WTC11 (cell line): ENCODE measurements around the gene VIPR2. TPM values are rescaled to one million over a fixed set of nuclear protein-coding genes. Genes with fewer than 3 reads are reported as not detected.

Experiments
- ATAC-seq: fragments of 200-7000 bp; cut with Tn5 transposase; 2 replicates; pipeline ENCODE4 v1.10.0; 2021; ENCODE audit warnings: mild to moderate bottlenecking, moderate library complexity
- CTCF ChIA-PET: fragments of 300-600 bp; sonication (Branson Sonifier 250); formaldehyde crosslinking; loops from one replicate; lab custom pipeline; 2021; ENCODE audit warnings: antibody characterized with exemption; lab: Charles Lee
- POLR2A ChIA-PET: fragments of 350-600 bp; sonication (Branson Sonifier 250); formaldehyde crosslinking; loops from one replicate; lab custom pipeline; 2021; ENCODE audit warnings: antibody characterized with exemption; lab: Charles Lee
- DNase-seq: peaks from one replicate; pipeline ENCODE4 v3.0.0; 2021; ENCODE audit warnings: low spot score
- H3K27ac Mint-ChIP-seq: 2 replicates; pipeline ENCODE4 v1.8.0; 2021; ENCODE audit warnings: mixed read lengths
- H3K27me3 Mint-ChIP-seq: 2 replicates; pipeline ENCODE4 v1.8.0; 2021; ENCODE audit warnings: low read depth, mild to moderate bottlenecking, moderate library complexity, mixed read lengths
- H3K36me3 Mint-ChIP-seq: 2 replicates; pipeline ENCODE4 v1.8.0; 2021; ENCODE audit warnings: mixed read lengths
- H3K4me1 Mint-ChIP-seq: 2 replicates; pipeline ENCODE4 v1.8.0; 2022; ENCODE audit warnings: mixed read lengths
- H3K4me3 Mint-ChIP-seq: 2 replicates; pipeline ENCODE4 v1.8.0; 2021; ENCODE audit warnings: mild to moderate bottlenecking, moderate library complexity, mixed read lengths
- H3K9me3 Mint-ChIP-seq: 2 replicates; pipeline ENCODE4 v1.8.0; 2021; ENCODE audit warnings: mixed read lengths
- AFF4 ChIP-seq: sonication (generic); formaldehyde crosslinking; IDR thresholded peaks from 2 replicates; pipeline ENCODE4 v1.8.1; 2023; ENCODE audit warnings: mild to moderate bottlenecking, missing genetic modification reagents, borderline replicate concordance
- ATF1 ChIP-seq: sonication (generic); formaldehyde crosslinking; IDR thresholded peaks from 2 replicates; pipeline ENCODE4 v1.8.1; 2023; ENCODE audit warnings: mild to moderate bottlenecking, moderate library complexity, missing genetic modification reagents
- ATF3 ChIP-seq: sonication (generic); formaldehyde crosslinking; conservative IDR thresholded peaks from 2 replicates; pipeline ENCODE4 v1.8.1; 2022; ENCODE audit warnings: mild to moderate bottlenecking, missing genetic modification reagents
- CBFB ChIP-seq: sonication (generic); formaldehyde crosslinking; IDR thresholded peaks from 2 replicates; pipeline ENCODE4 v1.8.1; 2022; ENCODE audit warnings: mild to moderate bottlenecking, low read depth, missing genetic modification reagents
- CTCF ChIP-seq: fragments of 200-600 bp; IDR thresholded peaks from 2 replicates; pipeline ENCODE4 v1.8.0; 2022; ENCODE audit warnings: antibody characterized with exemption
- E2F4 ChIP-seq: sonication (generic); formaldehyde crosslinking; IDR thresholded peaks from 2 replicates; pipeline ENCODE4 v1.8.1; 2022; ENCODE audit warnings: low read depth, mild to moderate bottlenecking, moderate library complexity, missing genetic modification reagents, borderline replicate concordance
- ESRRA ChIP-seq: sonication (generic); formaldehyde crosslinking; IDR thresholded peaks from 2 replicates; pipeline ENCODE4 v1.8.1; 2022; ENCODE audit warnings: mild to moderate bottlenecking, missing genetic modification reagents, borderline replicate concordance
- GABPB1 ChIP-seq: sonication (generic); formaldehyde crosslinking; IDR thresholded peaks from 2 replicates; pipeline ENCODE4 v1.8.1; 2023; ENCODE audit warnings: mild to moderate bottlenecking, missing genetic modification reagents
- KAT7 ChIP-seq: sonication (generic); formaldehyde crosslinking; IDR thresholded peaks from 2 replicates; pipeline ENCODE4 v1.8.1; 2023; ENCODE audit warnings: missing genetic modification reagents, mild to moderate bottlenecking, borderline replicate concordance
- MAX ChIP-seq: sonication (generic); formaldehyde crosslinking; IDR thresholded peaks from 2 replicates; pipeline ENCODE4 v1.8.0; 2022; ENCODE audit warnings: mild to moderate bottlenecking, missing genetic modification reagents
- MYBL2 ChIP-seq: sonication (generic); formaldehyde crosslinking; IDR thresholded peaks from 2 replicates; pipeline ENCODE4 v1.8.1; 2023; ENCODE audit warnings: mild to moderate bottlenecking, moderate library complexity, missing genetic modification reagents
- NFYB ChIP-seq: sonication (generic); formaldehyde crosslinking; conservative IDR thresholded peaks from 2 replicates; pipeline ENCODE4 v1.8.0; 2022; ENCODE audit warnings: low read depth, missing genetic modification reagents
- PRDM15 ChIP-seq: sonication (generic); formaldehyde crosslinking; IDR thresholded peaks from 2 replicates; pipeline ENCODE4 v1.8.0; 2022; ENCODE audit warnings: missing genetic modification reagents
- RORB ChIP-seq: fragments of 250-450 bp; sonication (Bioruptor Pico); IDR thresholded peaks from 2 replicates; pipeline ENCODE4 v1.9.0; 2021; ENCODE audit warnings: mild to moderate bottlenecking
- STAT6 ChIP-seq: sonication (generic); formaldehyde crosslinking; conservative IDR thresholded peaks from 2 replicates; pipeline ENCODE4 v1.8.1; 2023; ENCODE audit warnings: mild to moderate bottlenecking, low read depth, missing genetic modification reagents, moderate library complexity
- TEAD4 ChIP-seq: sonication (generic); formaldehyde crosslinking; IDR thresholded peaks from 2 replicates; pipeline ENCODE4 v1.8.0; 2022; ENCODE audit warnings: mild to moderate bottlenecking, missing genetic modification reagents
- ZNF263 ChIP-seq: sonication (generic); formaldehyde crosslinking; IDR thresholded peaks from 2 replicates; pipeline ENCODE4 v1.8.1; 2022; ENCODE audit warnings: low read depth, mild to moderate bottlenecking, moderate library complexity, missing genetic modification reagents
- ZNF281 ChIP-seq: sonication (generic); formaldehyde crosslinking; IDR thresholded peaks from 2 replicates; pipeline ENCODE4 v1.8.0; 2023; ENCODE audit warnings: mild to moderate bottlenecking, missing genetic modification reagents
- ZNF416 ChIP-seq: fragments of 250-450 bp; sonication (Bioruptor Pico); IDR thresholded peaks from 2 replicates; pipeline ENCODE4 v1.9.0; 2021; ENCODE audit warnings: mild to moderate bottlenecking, inconsistent platforms
- total RNA-seq: library from RNA; stranded (reverse); gene quantifications from 3 replicates; pipeline ENCODE4 v1.2.3, GENCODE V29; 2021

VIPR2 gene
- total RNA-seq, 1 experiment from 2014 or later, result 7.5 TPM

GRCh38 chr7:159130199-159130775, 14.4 kb downstream of the VIPR2 start (continued):
- TF ChIP-seq E2F4 (CRISPR knock-in tag) (no peak), ZNF281 (CRISPR knock-in tag) (no peak), RORB (CRISPR knock-in tag) (no peak)

- Mint-ChIP-seq H3K27ac (no peak overlapping the region), H3K4me3 (no peak overlapping the region), H3K36me3 (no peaks in the 10 kb centered on the region), H3K9me3 (peaks cover 3% of the 10 kb centered on the region), H3K4me1 (peaks cover 15% of the 10 kb centered on the region), H3K27me3 (no peaks in the 10 kb centered on the region)
- ATAC-seq, result no peak
- no peak for DNase-seq
- CTCF ChIA-PET, result interaction anchor here (1.5 kb wide), 1 partner anchor 152 kb away, joined by 4 read pairs; no protein-coding TSS in a partner anchor
- POLR2A ChIA-PET, result no interaction called here
- no peak for TF ChIP-seq ATF3 (CRISPR knock-in tag)
- no peak for TF ChIP-seq CBFB (CRISPR knock-in tag)
- no peak for TF ChIP-seq CTCF
- TF ChIP-seq ZNF263, result no peak
- TF ChIP-seq STAT6 (CRISPR knock-in tag), result no peak
- TF ChIP-seq NFYB (CRISPR knock-in tag), result no peak
- no peak for TF ChIP-seq ZNF416 (CRISPR knock-in tag)
- no peak for TF ChIP-seq KAT7 (CRISPR knock-in tag)
- TF ChIP-seq RORB (CRISPR knock-in tag), result no peak
- no peak for TF ChIP-seq GABPB1 (CRISPR knock-in tag)
- no peak for TF ChIP-seq AFF4
- TF ChIP-seq ATF1 (CRISPR knock-in tag), result no peak
- TF ChIP-seq ESRRA, result no peak
- no peak for TF ChIP-seq MAX (CRISPR knock-in tag)
- no peak for TF ChIP-seq MYBL2 (CRISPR knock-in tag)
- TF ChIP-seq TEAD4 (CRISPR knock-in tag), result no peak
- no peak for TF ChIP-seq PRDM15 (CRISPR knock-in tag)
Observed at GRCh38 chr7:159128767-159129166, 15.9 kb downstream of the VIPR2 start.
